ENCODE measurements around the gene IL17REL.

IL17REL gene

GRCh38 chr22:50044485-50045118 is 32.0 kb upstream of the IL17REL start:
- no peak for DNase-seq (ENCODE audit: extremely low read depth, low read depth)
- TF ChIP-seq CTCF (IDR thresholded peaks at IDR 0.05; ENCODE audit: low read depth, low read length): no peak

GRCh38 chr22:50041361-50042065 is 28.9 kb upstream of the IL17REL start:
- no peak for TF ChIP-seq CTCF (IDR thresholded peaks at IDR 0.05; ENCODE audit: low read depth, low read length)
- DNase-seq (ENCODE audit: extremely low read depth, low read depth): no peak

- no peak for TF ChIP-seq CTCF (IDR thresholded peaks at IDR 0.05; ENCODE audit: low read depth, low read length)
- DNase-seq (ENCODE audit: extremely low read depth, low read depth): no peak
Measured at GRCh38 chr22:50040717-50041116, 28.2 kb upstream of the IL17REL start.

- DNase-seq (ENCODE audit: extremely low read depth, low read depth): no peak
- TF ChIP-seq CTCF (IDR thresholded peaks at IDR 0.05; ENCODE audit: low read depth, low read length): no peak
Measured at GRCh38 chr22:50039669-50040443, 27.3 kb upstream of the IL17REL start.

GRCh38 chr22:50035976-50036724 is 23.6 kb upstream of the IL17REL start:
- no peak for DNase-seq (ENCODE audit: extremely low read depth, low read depth)
- TF ChIP-seq CTCF (IDR thresholded peaks at IDR 0.05; ENCODE audit: low read depth, low read length): no peak

GRCh38 chr22:50035131-50035881 is 22.7 kb upstream of the IL17REL start:
- no peak for TF ChIP-seq CTCF (IDR thresholded peaks at IDR 0.05; ENCODE audit: low read depth, low read length)
- DNase-seq (ENCODE audit: extremely low read depth, low read depth): no peak
